ENCODE measurements around the gene BRIP1. TPM values are rescaled to one million over a fixed set of nuclear protein-coding genes. Genes with fewer than 3 reads are reported as not detected.

The BRIP1 gene
- total RNA-seq, 4 donors from 2014 or later, result 0.80 to 2.4 (median 0.93) TPM

DNA sequence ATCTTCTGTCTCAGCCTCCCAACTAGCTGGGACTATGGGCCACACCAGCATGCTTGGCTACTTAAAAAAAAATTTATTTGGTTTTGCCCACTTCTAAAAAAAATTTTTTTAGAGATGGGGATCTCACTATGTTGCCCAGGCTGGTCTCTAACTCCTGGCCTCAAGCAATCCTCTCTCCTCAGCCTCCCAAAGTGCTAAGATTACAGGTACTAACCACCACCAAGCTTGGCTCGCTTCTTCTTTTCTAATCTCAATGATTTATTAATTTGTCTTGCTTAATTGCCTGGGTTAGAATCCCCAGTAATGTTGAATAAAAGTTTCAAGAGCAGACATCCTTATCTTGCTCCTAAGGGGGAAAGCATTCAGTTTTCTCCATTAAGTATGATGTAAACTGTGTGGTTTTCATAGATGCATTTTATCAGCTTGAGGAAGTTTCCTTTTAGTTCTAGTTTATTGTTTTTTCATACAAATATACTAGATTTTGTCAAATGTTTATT lies 206.6 kb downstream of the BRIP1 start:
- intact Hi-C loops (cut with DNase I; ENCODE audit: low total_unique reads), result no loop called here
- no peak overlapping the region for H3K4me3 ChIP-seq (ENCODE audit: low read depth, poor library complexity, severe bottlenecking)
- TF ChIP-seq POLR2A (IDR thresholded peaks at IDR 0.05), result no peak
- TF ChIP-seq, protein P1, sequence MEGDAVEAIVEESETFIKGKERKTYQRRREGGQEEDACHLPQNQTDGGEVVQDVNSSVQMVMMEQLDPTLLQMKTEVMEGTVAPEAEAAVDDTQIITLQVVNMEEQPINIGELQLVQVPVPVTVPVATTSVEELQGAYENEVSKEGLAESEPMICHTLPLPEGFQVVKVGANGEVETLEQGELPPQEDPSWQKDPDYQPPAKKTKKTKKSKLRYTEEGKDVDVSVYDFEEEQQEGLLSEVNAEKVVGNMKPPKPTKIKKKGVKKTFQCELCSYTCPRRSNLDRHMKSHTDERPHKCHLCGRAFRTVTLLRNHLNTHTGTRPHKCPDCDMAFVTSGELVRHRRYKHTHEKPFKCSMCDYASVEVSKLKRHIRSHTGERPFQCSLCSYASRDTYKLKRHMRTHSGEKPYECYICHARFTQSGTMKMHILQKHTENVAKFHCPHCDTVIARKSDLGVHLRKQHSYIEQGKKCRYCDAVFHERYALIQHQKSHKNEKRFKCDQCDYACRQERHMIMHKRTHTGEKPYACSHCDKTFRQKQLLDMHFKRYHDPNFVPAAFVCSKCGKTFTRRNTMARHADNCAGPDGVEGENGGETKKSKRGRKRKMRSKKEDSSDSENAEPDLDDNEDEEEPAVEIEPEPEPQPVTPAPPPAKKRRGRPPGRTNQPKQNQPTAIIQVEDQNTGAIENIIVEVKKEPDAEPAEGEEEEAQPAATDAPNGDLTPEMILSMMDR (IDR thresholded peaks at IDR 0.05), result no peak
- DNase-seq (ENCODE audit: low spot score in 2 of 2), result no peak
- 83 to 88% methylated on average over 1 of the region's 1 CpG for WGBS, 2 donors

- no peak overlapping the region for H3K4me3 ChIP-seq (ENCODE audit: low read depth, poor library complexity, severe bottlenecking)
- TF ChIP-seq, protein P1 (IDR thresholded peaks at IDR 0.05), result no peak
- TF ChIP-seq POLR2A (IDR thresholded peaks at IDR 0.05), result no peak
- no peak for DNase-seq (ENCODE audit: low spot score in 2 of 2)
- intact Hi-C loops (cut with DNase I; ENCODE audit: low total_unique reads), result no loop called here
- WGBS, 2 donors, result 92 to 97% methylated on average over 2 of the region's 2 CpGs
Measured at GRCh38 chr17:61650749-61651148, 212.6 kb downstream of the BRIP1 start.

DNA sequence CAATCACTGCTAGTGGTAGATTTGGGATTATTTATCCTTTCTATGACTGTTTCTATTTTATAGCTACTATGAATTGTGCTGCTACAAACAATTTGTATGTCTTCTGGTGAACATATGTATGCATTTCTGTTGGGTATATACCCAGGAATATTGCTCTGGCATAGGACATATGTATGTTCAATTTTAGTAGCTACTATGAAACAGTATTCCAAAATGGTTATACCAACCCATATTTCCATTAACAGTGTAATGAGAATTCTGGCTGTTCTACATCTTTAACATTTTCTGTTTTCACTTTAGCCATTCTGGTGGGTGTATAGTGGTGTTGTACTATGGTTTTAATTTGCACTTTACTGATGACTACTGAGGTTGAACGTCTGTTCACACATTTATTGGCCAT lies 214.7 kb downstream of the BRIP1 start:
- intact Hi-C loops (cut with DNase I; ENCODE audit: low total_unique reads), result no loop called here
- TF ChIP-seq POLR2A (IDR thresholded peaks at IDR 0.05), result no peak
- TF ChIP-seq, protein P1 (IDR thresholded peaks at IDR 0.05), result no peak
- H3K4me3 ChIP-seq (ENCODE audit: low read depth, poor library complexity, severe bottlenecking), result no peak overlapping the region
- no peak for DNase-seq (ENCODE audit: low spot score in 2 of 2)
- WGBS, 2 donors, result 50 to 54% methylated on average over 1 of the region's 1 CpG

DNA sequence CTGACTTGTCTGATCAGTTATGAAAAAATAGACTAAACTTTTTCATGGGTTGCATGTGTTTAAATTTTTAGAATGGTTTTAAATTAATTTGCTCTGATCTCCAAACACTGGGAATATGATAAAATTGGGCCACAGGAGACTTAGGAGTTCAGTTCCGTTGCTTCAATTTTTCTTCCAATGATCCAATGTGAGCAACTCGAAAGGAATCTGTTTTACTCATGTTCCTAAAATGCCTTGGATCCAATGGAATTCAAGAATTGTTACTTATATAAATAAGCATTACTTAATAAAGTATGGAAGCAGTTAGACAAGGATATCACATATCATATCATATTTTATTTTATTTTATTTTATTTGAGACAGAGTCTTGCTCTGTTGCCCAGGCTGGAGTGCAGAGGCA lies 216.3 kb downstream of the BRIP1 start:
- intact Hi-C loops (cut with DNase I; ENCODE audit: low total_unique reads), result no loop called here
- 77 to 78% methylated on average over 2 of the region's 2 CpGs for WGBS, 2 donors
- no peak for TF ChIP-seq POLR2A (IDR thresholded peaks at IDR 0.05)
- TF ChIP-seq, protein P1 (IDR thresholded peaks at IDR 0.05), result no peak
- no peak overlapping the region for H3K4me3 ChIP-seq (ENCODE audit: low read depth, poor library complexity, severe bottlenecking)
- DNase-seq (ENCODE audit: low spot score in 2 of 2), result no peak

- no peak for DNase-seq (ENCODE audit: low spot score in 2 of 2)
- TF ChIP-seq POLR2A (IDR thresholded peaks at IDR 0.05), result no peak
- TF ChIP-seq, protein P1 (IDR thresholded peaks at IDR 0.05), result no peak
- intact Hi-C loops (cut with DNase I; ENCODE audit: low total_unique reads), result no loop called here
Measured at GRCh38 chr17:61646482-61646881, 216.8 kb downstream of the BRIP1 start.

GRCh38 chr17:61645920-61646319 lies 217.4 kb downstream of the BRIP1 start:
- 86 to 88% methylated on average over 3 of the region's 3 CpGs for WGBS, 2 donors
- no peak for DNase-seq (ENCODE audit: low spot score in 2 of 2)
- intact Hi-C loops (cut with DNase I; ENCODE audit: low total_unique reads), result no loop called here
- TF ChIP-seq, protein P1 (IDR thresholded peaks at IDR 0.05), result no peak
- no peak for TF ChIP-seq POLR2A (IDR thresholded peaks at IDR 0.05)
- no peak overlapping the region for H3K4me3 ChIP-seq (ENCODE audit: low read depth, poor library complexity, severe bottlenecking)

More at GRCh38 chr17:61646482-61646881, 216.8 kb downstream of the BRIP1 start:
- no peak overlapping the region for H3K4me3 ChIP-seq (ENCODE audit: low read depth, poor library complexity, severe bottlenecking)

Measured in lower leg skin (tissue), 4 donors.